ENCODE data around the gene PIK3R2. TPM values are rescaled to one million over a fixed set of nuclear protein-coding genes. Genes with fewer than 3 reads are reported as not detected.

The PIK3R2 gene
- total and polyA plus RNA-seq, 2 of the 13 experiments (the other 11 are each of a cell fraction or from before 2014, with no cell fraction given) = 18.6 to 25.3 TPM

DNA sequence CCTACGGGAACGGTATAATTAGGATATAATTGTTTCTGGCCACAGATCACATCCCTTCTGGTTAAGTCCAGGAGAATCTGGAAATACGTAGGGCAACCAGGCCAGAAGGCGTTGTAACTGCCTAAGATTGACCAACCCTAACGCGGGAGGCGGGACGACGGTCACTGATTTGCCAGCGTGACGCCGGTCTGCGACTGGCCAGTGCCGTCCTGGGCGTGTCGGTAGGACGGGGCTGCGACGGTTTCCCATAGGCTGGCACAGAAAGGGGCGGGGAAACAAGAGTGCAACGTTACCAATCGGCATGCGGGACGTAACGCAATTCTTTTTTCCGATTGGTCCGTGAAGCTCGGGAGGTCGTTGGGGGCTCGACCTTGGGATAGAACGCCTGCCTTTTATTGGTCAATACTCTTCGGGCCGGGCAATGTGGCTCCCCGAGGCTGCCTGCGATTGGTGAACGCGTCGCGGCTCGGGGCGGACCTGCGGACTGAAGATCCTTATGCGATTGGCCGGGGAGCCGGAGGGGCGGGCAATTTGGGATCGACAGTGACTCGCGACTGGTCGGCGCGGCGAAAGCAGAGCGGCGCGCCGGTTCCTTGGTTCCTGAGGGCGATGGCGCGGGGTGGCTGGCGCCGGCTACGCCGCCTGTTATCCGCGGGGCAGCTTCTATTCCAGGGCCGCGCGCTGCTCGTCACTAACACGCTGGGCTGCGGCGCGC, 39.9 kb downstream of the PIK3R2 start, which contains the start of gene MPV17L2 (continued):
- TF ChIP-seq, protein P1, sequence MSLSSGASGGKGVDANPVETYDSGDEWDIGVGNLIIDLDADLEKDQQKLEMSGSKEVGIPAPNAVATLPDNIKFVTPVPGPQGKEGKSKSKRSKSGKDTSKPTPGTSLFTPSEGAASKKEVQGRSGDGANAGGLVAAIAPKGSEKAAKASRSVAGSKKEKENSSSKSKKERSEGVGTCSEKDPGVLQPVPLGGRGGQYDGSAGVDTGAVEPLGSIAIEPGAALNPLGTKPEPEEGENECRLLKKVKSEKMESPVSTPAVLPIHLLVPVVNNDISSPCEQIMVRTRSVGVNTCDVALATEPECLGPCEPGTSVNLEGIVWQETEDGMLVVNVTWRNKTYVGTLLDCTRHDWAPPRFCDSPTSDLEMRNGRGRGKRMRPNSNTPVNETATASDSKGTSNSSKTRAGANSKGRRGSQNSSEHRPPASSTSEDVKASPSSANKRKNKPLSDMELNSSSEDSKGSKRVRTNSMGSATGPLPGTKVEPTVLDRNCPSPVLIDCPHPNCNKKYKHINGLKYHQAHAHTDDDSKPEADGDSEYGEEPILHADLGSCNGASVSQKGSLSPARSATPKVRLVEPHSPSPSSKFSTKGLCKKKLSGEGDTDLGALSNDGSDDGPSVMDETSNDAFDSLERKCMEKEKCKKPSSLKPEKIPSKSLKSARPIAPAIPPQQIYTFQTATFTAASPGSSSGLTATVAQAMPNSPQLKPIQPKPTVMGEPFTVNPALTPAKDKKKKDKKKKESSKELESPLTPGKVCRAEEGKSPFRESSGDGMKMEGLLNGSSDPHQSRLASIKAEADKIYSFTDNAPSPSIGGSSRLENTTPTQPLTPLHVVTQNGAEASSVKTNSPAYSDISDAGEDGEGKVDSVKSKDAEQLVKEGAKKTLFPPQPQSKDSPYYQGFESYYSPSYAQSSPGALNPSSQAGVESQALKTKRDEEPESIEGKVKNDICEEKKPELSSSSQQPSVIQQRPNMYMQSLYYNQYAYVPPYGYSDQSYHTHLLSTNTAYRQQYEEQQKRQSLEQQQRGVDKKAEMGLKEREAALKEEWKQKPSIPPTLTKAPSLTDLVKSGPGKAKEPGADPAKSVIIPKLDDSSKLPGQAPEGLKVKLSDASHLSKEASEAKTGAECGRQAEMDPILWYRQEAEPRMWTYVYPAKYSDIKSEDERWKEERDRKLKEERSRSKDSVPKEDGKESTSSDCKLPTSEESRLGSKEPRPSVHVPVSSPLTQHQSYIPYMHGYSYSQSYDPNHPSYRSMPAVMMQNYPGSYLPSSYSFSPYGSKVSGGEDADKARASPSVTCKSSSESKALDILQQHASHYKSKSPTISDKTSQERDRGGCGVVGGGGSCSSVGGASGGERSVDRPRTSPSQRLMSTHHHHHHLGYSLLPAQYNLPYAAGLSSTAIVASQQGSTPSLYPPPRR (CRISPR knock-in tag; IDR thresholded peaks at IDR 0.05; ENCODE audit: borderline replicate concordance) = no peak
- no peak for TF ChIP-seq ZNF138 (CRISPR knock-in tag; IDR thresholded peaks at IDR 0.05; ENCODE audit: low read depth)
- no peak for TF ChIP-seq PRPF4 (IDR thresholded peaks at IDR 0.05; ENCODE audit: low read depth, low read length, poor library complexity, severe bottlenecking)
- no peak for TF ChIP-seq ZBTB1 (CRISPR knock-in tag; IDR thresholded peaks at IDR 0.05; ENCODE audit: borderline replicate concordance)
- TF ChIP-seq HOXA5 (CRISPR knock-in tag; IDR thresholded peaks at IDR 0.05) = peak; percentile 69
- TF ChIP-seq HIVEP1 (CRISPR knock-in tag; IDR thresholded peaks at IDR 0.05) = no peak
- TF ChIP-seq, protein P2, sequence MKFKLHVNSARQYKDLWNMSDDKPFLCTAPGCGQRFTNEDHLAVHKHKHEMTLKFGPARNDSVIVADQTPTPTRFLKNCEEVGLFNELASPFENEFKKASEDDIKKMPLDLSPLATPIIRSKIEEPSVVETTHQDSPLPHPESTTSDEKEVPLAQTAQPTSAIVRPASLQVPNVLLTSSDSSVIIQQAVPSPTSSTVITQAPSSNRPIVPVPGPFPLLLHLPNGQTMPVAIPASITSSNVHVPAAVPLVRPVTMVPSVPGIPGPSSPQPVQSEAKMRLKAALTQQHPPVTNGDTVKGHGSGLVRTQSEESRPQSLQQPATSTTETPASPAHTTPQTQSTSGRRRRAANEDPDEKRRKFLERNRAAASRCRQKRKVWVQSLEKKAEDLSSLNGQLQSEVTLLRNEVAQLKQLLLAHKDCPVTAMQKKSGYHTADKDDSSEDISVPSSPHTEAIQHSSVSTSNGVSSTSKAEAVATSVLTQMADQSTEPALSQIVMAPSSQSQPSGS (CRISPR knock-in tag; IDR thresholded peaks at IDR 0.05) = no peak; the same call in 1 of the 2 replicates
- no peak for TF ChIP-seq ZNF12 (CRISPR knock-in tag; IDR thresholded peaks at IDR 0.05)
- TF ChIP-seq PLRG1 (conservative IDR thresholded peaks at IDR 0.05) = no peak
- TF ChIP-seq, protein P3, sequence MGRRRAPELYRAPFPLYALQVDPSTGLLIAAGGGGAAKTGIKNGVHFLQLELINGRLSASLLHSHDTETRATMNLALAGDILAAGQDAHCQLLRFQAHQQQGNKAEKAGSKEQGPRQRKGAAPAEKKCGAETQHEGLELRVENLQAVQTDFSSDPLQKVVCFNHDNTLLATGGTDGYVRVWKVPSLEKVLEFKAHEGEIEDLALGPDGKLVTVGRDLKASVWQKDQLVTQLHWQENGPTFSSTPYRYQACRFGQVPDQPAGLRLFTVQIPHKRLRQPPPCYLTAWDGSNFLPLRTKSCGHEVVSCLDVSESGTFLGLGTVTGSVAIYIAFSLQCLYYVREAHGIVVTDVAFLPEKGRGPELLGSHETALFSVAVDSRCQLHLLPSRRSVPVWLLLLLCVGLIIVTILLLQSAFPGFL (CRISPR knock-in tag; IDR thresholded peaks at IDR 0.05) = no peak
- no peak for TF ChIP-seq ELF3 (CRISPR knock-in tag; IDR thresholded peaks at IDR 0.05)
- TF ChIP-seq, protein P4, sequence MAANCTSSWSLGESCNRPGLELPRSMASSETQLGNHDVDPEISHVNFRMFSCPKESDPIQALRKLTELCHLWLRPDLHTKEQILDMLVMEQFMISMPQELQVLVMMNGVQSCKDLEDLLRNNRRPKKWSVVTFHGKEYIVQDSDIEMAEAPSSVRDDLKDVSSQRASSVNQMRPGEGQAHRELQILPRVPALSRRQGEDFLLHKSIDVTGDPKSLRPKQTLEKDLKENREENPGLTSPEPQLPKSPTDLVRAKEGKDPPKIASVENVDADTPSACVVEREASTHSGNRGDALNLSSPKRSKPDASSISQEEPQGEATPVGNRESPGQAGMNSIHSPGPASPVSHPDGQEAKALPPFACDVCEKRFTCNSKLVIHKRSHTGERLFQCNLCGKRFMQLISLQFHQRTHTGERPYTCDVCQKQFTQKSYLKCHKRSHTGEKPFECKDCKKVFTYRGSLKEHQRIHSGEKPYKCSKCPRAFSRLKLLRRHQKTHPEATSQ (CRISPR knock-in tag; IDR thresholded peaks at IDR 0.05; ENCODE audit: borderline replicate concordance) = no peak; the same call in 1 of the 2 replicates
- TF ChIP-seq RORA (CRISPR knock-in tag; IDR thresholded peaks at IDR 0.05) = no peak
- TF ChIP-seq, protein P5, sequence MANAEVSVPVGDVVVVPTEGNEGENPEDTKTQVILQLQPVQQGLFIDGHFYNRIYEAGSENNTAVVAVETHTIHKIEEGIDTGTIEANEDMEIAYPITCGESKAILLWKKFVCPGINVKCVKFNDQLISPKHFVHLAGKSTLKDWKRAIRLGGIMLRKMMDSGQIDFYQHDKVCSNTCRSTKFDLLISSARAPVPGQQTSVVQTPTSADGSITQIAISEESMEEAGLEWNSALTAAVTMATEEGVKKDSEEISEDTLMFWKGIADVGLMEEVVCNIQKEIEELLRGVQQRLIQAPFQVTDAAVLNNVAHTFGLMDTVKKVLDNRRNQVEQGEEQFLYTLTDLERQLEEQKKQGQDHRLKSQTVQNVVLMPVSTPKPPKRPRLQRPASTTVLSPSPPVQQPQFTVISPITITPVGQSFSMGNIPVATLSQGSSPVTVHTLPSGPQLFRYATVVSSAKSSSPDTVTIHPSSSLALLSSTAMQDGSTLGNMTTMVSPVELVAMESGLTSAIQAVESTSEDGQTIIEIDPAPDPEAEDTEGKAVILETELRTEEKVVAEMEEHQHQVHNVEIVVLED (CRISPR knock-in tag; IDR thresholded peaks at IDR 0.05; ENCODE audit: borderline replicate concordance) = peak; percentile 83; the same call in 1 of the 2 replicates
- TF ChIP-seq ZNF232 (CRISPR knock-in tag; IDR thresholded peaks at IDR 0.05; ENCODE audit: borderline replicate concordance) = 0 out of 2 replicates have a peak, but pooled peaks have one; percentile 66
- TF ChIP-seq, protein P6, sequence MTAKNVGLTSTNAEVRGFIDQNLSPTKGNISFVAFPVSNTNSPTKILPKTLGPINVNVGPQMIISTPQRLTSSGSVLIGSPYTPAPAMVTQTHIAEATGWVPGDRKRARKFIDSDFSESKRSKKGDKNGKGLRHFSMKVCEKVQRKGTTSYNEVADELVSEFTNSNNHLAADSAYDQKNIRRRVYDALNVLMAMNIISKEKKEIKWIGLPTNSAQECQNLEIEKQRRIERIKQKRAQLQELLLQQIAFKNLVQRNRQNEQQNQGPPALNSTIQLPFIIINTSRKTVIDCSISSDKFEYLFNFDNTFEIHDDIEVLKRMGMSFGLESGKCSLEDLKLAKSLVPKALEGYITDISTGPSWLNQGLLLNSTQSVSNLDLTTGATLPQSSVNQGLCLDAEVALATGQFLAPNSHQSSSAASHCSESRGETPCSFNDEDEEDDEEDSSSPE (CRISPR knock-in tag; IDR thresholded peaks at IDR 0.05) = peak; percentile 58; the same call in 1 of the 2 replicates
- peak; percentile 96 for TF ChIP-seq SP2 (CRISPR knock-in tag; IDR thresholded peaks at IDR 0.05)
